T47D (cell line): ENCODE results near the gene RNU1-2.
"Not testable (repeated sequence)": the region's sequence is repeated elsewhere in the genome, so short reads cannot be mapped to it uniquely, and the experiment has no call there.

Experiments
- DNase-seq, 2 experiments: peaks; one replicate each; pipeline versions ENCODE4 v3.0.0 to v3.0.0-alpha.2; 2011 to 2012; ENCODE audit warnings: low read depth in 1 of 2, low spot score in 1 of 2
- in situ Hi-C: cut with HindIII; loops from 2 replicates; pipeline ENCODE4 v1.10.0; 2016; ENCODE audit warnings: low sequenced_read_pairs, low pct_unique_long_range_greater_than_20kb

The RNU1-2 gene

DNA sequence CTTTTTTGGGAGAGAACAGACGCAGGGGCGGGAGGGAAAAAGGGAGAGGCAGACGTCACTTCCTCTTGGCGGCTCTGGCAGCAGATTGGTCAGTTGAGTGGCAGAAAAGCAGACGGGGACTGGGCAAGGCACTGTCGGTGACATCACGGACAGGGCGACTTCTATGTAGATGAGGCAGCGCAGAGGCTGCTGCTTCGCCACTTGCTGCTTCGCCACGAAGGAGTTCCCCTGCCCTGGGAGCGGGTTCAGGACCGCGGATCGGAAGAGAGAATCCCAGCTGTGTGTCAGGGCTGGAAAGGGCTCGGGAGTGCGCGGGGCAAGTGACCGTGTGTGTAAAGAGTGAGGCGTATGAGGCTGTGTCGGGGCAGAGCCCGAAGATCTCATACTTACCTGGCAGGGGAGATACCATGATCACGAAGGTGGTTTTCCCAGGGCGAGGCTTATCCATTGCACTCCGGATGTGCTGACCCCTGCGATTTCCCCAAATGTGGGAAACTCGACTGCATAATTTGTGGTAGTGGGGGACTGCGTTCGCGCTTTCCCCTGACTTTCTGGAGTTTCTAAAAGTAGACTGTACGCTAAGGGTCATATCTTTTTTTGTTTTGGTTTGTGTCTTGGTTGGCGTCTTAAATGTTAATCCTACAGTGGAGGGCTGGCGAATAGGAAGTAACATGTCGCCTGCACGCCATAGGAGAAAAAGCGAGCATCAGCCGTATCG lies at the start of gene RNU1-2:
Gene RNU1-2, plus strand, starts transcription at position 383 of the 718 bp plus-strand sequence.
- in situ Hi-C loops: not testable (repeated sequence)
- peak; percentile 66 to 96 for DNase-seq

DNA sequence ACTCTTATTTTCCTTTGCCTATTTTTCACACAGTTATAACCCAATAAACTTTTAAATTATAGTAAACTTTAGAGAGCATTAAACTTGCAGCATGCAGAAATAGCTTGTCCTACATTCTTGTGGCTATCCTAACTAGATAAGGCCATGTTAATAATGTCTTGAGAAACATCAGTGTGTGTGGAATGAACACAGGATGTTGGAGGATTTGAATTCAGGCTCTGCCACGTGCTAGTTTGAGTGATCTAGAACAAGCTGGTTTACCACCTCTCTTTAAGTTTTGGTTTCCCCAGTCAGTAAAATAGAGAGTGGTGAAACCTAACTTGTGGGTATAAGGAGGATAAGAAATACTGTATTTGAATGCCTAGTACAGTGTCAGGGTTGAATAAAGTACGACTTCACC lies 39.6 kb upstream of the RNU1-2 start:
- DNase-seq, in situ Hi-C loops: not testable (repeated sequence)

DNA sequence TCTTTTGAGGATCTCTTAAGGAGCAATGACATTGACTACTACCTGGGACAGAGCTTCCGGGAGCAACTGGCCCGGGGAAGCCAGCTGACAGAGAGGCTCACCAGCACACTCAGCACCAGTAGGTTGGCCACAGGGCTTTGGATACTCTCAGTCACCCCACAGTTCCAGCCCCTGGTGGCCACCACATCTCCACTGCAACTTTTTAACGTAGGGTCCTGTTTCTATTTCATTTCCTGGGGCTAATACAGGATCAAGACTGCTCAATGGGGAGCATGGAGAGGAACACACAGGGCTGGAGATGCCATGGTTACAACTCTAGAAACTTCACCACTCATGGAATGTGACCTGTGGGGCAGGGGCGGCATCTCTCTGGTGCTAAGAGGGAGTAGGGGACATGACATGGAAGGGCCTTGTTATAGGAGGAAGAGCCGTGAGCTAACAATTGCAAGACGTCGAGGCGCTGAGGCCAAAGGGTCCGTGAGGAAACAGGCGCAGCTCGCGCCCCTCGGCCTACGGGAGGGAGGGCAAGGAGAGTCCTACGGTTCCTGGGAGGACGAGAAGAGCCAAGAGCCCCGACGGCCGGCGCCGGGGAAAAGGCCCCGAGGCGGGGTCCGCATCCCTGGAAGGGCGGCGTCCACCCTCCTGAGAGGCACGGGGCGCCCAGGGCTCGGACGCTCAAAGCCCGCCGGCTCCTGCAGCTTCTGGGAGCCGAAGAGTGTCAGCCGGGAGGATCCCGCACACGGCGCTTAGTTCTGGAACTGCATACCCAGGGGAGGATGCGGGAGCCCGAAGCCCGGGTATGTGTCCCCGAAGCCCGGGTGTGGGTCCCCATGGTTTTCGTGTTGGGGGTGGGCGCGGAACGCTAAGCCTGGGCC lies 36.4 kb upstream of the RNU1-2 start:
- in situ Hi-C loops, DNase-seq: not testable (repeated sequence)

DNA sequence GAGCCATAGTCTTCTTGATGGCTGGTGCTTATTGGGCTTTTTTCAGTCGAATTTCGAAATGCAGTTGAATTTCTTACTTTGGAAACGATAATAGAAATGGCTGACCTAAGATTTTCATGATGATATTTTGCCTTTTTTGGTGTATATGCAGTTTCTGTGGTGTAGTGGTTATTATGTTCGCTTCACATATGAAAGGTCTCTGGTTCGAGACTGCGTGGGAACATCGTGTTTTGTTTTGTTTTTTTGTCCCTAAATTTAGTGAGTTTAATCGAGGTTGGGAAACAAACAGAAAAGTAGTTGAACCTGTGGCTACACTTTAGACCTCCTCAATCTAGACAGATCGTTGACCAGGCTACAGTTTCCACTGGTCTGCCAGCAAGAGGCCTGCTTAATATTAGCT lies 35.7 kb upstream of the RNU1-2 start:
- in situ Hi-C loops, DNase-seq: not testable (repeated sequence)

DNA sequence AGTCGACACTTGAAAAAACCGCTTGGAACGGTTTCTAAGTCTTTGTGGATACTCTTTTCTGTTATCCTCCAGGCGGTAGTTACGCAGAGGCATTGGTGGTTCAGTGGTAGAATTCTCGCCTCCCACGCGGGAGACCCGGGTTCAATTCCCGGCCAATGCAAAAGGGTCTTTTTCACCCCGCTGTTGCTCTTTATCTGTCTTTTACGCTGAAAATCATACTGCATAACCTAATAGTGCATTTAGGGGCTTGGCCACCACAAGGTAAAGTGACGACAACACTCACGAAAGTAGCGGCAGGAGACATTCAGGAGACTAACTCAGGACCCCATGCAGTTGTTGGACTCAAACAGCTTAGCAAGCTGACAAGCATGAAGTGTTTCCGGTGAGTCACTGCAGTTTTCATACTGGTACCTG lies 33.9 kb upstream of the RNU1-2 start:
- DNase-seq, in situ Hi-C loops: not testable (repeated sequence)

DNA sequence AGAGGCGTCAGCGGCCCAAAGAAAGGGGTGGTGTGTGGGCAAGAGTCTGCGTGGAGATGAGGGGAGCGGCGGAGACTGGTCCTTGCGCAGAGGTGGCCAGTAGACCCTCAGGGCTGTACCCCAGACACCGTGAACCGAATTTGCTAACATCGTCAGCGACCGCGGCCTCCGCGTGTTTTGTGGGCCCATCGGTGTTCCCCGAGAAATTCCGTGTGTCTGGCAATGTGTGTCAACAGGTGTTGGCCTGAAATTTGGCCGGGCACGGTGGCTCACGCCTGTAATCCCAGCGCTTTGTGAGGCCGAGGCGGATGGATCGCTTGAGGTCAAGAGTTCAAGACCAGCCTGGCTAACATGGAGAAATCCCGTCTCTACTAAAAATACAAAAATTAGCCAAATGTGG lies 33.4 kb upstream of the RNU1-2 start:
- in situ Hi-C loops, DNase-seq: not testable (repeated sequence)

GRCh38 chr1:16863024-16863423 lies 32.8 kb upstream of the RNU1-2 start:
- in situ Hi-C loops, DNase-seq: not testable (repeated sequence)

DNA sequence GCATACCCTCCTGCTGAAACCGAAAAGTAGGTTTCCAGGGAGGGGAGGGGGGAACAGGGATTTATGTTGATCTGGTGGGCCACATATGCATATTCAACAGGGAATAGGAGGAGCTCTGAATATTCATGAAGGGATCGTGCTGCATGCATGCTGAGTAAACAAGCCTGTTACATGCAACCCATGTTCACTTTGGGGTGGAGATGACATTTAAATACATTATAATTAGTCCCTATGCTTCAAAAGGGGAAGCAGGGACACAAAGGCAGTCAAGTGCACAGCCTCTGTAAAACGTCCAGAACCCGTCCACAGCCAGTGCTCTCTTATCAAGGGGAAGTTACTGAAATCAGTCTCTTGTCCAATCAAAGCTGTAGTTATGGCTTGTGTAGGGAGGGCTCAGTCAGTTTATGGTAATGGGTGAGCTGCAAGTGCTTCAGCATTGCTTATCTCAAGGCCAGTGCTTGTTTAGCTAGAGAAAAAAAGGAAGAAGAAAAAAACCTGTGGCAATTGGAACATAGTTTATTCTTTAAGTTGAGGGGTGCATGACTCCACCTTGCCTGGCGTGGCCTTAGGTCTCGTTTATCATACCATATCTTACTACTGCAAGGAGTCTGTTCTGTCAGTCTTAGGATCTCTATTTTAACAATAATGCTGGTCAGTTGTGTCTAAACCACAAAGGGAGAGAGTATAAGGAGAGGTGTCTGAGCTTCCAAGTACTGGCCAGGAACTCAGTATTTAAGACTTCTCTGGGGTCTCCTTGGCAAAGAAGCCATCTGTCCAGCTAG lies 28.7 kb upstream of the RNU1-2 start:
- in situ Hi-C loops, DNase-seq: not testable (repeated sequence)

DNA sequence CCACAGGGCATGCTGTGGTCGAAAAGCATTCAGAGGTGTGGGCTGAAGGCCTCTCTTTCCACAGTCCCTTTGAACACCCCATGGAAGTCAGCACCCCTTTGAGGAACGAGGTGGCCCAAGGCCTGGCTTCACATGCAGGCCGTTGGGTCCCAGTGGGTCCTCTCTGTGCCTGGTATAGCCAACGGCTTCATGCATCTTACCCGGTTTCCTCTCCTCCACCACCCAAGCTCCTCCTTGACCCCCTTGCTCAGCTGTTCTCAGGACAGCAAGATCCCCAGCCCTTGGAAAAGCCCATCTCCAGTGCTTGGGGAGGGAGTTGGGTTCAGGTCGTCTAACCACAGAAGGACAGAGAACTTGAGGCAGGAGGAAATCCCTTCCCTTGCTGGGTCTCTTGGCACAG lies 27.0 kb upstream of the RNU1-2 start:
- in situ Hi-C loops, DNase-seq: not testable (repeated sequence)

DNA sequence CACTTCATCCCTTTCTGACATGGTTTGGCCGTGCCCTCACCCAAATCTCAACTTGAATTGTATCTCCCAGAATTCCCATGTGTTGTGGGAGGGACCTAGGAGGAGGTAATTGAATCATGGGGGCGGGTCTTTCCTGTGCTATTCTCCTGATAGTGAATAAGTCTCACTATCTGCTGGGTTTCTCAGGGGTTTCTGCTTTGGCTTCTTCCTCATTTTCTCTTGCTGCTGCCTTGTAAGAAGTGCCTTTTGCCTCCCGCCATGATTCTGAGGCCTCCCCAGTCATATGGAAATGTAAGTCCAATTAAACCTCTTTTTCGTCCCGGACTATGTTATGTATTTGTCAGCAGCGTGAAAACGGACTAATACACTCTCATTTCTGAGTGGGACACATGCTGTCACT lies 25.8 kb upstream of the RNU1-2 start:
- in situ Hi-C loops, DNase-seq: not testable (repeated sequence)

GRCh38 chr1:16871171-16871570 lies 24.6 kb upstream of the RNU1-2 start:
- in situ Hi-C loops, DNase-seq: not testable (repeated sequence)

- DNase-seq, in situ Hi-C loops: not testable (repeated sequence)
These were observed 23.4 kb upstream of the RNU1-2 start for GRCh38 chr1:16872152-16873075.

DNA sequence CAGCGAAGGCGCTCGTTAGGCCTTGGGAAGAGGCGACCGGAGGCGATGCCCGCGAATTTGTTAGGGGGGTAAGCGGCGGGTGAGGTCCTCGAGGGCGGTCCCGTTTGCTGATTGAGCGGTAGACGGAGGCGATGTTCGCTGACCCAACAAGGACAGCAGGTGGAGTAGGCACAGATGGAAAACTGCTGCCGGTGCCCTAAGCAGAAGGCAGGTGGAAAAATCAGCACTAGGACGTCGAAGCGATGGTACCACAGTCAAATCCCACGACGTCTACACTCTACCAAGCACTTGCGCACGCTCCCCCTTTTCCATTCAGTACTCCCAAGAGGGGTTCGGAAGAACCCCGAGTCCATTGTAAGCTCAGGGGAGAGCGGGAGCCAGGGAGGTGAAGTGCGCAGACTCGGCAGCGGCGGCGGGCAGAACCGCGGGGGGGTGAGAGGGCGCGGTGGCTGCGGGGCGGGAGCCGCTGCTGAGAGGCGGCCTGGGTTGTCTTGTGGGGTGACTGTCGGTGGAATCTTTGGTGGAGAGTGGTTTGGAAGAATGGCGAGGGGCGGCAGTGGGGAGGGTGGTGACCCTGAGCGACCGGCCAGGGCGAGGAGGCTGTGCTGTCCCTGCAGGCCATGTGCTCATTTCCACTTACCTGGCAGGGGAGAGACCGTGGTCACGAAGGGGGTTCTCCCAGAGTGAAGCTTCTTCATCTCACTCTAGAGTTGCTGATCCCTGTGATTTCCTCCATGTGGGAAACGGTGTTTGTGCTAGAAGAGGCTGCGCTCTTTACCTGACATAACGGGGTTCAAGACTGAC lies 22.5 kb upstream of the RNU1-2 start:
- in situ Hi-C loops, DNase-seq: not testable (repeated sequence)

GRCh38 chr1:16874968-16875765 lies 20.6 kb upstream of the RNU1-2 start:
- DNase-seq, in situ Hi-C loops: not testable (repeated sequence)

- in situ Hi-C loops: not testable (repeated sequence)
- DNase-seq: peak in 1 of 2 experiments; percentile 54
These were observed 14.0 kb upstream of the RNU1-2 start for GRCh38 chr1:16881742-16882141.
